ENCODE measurements around the gene ALAS2.
"Not testable (repeated sequence)": the region's sequence is repeated elsewhere in the genome, so short reads cannot be mapped to it uniquely, and the experiment has no call there.

ALAS2 gene, protein sequence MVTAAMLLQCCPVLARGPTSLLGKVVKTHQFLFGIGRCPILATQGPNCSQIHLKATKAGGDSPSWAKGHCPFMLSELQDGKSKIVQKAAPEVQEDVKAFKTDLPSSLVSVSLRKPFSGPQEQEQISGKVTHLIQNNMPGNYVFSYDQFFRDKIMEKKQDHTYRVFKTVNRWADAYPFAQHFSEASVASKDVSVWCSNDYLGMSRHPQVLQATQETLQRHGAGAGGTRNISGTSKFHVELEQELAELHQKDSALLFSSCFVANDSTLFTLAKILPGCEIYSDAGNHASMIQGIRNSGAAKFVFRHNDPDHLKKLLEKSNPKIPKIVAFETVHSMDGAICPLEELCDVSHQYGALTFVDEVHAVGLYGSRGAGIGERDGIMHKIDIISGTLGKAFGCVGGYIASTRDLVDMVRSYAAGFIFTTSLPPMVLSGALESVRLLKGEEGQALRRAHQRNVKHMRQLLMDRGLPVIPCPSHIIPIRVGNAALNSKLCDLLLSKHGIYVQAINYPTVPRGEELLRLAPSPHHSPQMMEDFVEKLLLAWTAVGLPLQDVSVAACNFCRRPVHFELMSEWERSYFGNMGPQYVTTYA

DNA sequence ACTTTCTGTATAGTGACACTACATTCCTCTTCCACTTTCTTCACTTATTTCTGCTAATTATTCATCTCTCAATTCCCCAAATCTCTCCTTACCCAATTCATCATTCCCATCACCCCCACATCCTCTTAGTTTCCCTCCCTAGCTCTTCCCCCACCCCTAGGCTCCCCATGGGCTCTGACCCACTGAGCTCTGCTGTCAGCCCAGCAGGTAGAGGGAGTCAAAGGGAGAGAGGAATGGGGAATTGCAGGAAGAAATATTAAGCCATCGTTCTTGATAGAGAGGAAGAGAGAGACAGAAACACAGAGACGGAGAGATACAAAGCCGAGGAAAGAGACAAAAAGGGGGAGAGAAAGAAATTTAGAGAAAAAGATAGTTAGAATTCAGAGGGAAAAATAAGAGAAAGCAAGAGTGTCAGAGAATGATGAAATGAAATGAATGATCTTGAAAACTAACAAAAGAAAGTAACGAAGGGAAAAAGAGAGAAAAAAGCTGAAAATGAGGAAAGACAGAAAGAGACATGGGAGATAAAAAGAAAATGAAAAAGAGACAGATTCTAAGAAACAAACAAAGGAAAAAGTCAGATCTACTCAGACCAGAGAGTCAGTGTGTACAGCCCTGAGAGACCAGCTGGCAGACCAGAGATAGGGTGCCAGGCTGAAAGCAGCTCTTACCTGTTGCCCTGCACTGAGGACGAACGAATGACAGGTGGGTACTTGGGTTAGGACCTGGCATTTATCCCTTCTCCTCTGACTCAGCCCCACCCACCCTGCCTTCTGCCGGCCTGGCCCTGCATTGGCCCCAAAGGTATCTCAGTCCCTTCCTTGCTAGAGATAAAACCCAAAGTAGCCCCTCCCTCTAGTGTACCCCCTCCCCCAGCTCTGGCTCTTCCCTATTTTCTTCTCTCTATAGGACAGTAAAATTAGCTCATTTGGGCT is at the start of gene ALAS2:
Gene ALAS2 (minus strand): TSS at position 707 of the 935 bp plus-strand sequence. CDS start 4,977 bp downstream, outside the sequence.
- in situ Hi-C loops (cut with MboI; ENCODE audit: low sequenced_read_pairs), result no loop called here

DNA sequence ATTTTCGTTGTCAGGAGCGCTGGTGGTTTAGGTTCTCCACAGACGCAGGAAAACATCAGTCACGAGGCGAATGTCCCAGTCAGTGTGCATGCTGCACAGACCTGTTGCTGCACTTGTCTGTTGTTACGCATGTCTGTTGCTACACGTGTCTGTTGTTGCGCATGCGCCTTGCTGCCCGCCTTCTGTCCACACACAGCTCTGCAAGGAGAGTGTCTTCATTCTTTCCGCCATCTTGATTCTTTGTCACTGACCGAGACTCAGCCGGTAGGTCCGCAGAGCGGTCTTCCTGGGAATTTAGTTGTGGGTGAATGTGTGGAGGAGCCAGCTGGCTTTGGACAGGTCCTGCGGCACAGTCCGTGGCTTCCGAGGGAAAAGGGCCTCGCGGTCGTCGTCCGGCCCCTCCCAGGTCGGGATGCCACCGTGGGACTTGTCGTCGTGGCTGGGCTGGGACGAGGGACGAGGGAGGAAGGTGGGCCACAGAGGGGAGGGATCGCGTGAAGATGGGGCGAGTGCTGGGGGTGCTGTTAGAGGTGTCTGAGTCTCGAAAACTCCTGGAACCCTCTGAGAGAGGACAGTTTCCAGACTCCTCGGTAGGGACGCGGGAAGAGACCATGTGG is 44.2 kb upstream of the ALAS2 start, which contains the start of gene PAGE2B:
Gene PAGE2B (plus strand): TSS at position 180 of the 617 bp plus-strand sequence. CDS start 1,012 bp downstream, outside the sequence.
- in situ Hi-C loops (cut with MboI; ENCODE audit: low sequenced_read_pairs), result no loop called here

DNA sequence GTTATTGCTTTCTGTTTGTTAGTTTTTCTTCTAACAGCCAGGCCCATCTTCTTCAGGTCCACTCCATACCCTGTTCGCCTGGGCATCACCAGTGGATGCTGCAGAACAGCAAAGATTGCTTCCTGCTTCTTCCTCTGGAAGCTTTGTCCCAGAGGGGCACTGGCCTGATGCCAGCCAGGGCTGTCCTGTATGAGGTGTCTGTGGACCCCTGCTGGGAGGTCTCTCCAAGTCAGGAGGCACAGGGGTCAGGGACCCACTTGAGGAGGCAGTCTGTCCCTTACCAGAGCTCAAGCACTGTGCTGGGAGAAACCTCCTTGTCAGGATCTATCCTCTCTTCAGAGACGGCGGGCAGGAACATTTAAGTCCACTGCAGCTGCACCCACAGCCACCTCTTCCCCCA is 41.5 kb upstream of the ALAS2 start:
- in situ Hi-C loops (cut with MboI; ENCODE audit: low sequenced_read_pairs), result no loop called here

DNA sequence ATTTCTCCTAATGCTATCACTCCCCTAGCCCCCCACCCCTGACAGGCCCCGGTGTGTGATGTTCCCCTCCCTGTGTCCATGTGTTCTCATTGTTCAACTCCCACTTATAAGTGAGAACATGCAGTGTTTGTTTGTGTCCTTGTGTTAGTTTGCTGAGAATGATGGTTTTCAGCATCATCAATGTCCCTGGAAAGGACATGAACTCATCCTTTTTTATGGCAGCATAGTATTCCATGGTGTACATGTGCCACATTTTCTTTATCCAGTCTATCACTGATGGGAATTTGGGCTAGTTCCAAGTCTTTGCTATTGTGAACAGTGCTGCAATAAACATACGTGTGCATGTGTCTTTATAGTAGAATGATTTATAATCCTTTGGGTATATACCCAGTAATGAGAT is 36.4 kb upstream of the ALAS2 start:
- in situ Hi-C loops (cut with MboI; ENCODE audit: low sequenced_read_pairs), result not testable (repeated sequence)

DNA sequence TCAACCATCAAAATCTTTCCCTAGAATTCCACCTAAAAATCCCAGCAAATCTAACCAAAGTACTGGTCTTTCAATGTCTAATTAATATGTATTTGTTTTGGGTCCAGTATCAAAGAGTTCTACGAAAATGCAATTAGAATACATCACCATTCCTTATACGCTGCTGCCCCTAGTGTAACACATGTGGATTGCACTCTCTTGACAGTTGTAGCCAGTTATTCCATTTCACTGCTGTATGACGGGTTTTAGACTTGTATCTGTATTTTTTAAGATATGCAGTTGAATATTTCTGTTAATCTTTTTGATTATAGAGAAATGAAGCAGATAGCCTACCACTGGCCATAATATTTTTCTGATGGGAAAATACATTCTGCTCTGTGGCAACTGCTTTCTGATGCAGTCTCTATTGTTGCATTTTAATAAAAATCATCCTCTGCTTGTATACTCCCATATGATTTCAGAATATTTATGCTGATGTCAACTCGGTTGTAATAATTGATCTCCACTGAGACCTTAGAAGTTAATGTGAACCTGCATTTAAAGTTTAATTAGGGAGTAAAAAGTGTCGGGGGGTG is 27.0 kb upstream of the ALAS2 start:
- in situ Hi-C loops (cut with MboI; ENCODE audit: low sequenced_read_pairs), result no loop called here

DNA sequence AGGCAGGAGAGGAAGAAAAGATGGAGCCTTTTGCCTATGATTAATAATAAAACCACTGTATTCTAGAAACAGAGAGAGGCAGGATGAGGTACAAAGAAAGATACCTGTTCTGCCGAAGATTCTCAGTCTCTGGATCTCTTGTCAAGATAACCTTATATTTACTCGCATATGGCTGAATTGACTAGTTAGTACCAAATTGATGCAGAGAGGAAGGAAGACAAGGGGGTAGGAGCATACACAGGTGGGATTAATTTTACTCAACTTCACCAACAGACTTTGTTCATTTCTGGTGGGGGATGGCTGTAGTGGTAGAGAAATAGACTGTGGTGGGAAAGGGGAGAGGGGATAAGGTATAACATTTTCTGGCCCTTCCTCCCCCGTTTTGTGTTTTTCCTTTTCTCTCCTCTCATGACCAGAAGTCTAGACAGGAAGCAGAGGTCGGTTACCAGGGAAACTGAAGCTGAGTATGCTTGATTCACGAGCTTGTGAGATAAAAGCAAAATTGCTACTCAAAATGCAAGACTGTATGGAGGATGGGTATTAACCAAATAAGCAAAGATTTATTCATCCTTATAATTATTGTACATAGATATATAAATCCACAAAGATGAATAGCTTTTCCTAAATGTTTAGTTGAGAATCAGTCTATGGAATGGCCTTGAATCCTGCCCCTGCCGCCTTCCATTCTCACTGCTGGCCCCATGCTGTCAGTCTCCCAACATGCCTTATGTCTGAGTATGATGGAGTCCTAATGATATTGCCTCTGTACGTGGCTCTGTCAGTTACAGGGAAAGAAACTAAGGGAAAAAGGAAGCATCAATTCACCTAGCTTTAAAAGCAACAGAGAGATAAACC is 26.3 kb upstream of the ALAS2 start:
- in situ Hi-C loops (cut with MboI; ENCODE audit: low sequenced_read_pairs), result no loop called here

DNA sequence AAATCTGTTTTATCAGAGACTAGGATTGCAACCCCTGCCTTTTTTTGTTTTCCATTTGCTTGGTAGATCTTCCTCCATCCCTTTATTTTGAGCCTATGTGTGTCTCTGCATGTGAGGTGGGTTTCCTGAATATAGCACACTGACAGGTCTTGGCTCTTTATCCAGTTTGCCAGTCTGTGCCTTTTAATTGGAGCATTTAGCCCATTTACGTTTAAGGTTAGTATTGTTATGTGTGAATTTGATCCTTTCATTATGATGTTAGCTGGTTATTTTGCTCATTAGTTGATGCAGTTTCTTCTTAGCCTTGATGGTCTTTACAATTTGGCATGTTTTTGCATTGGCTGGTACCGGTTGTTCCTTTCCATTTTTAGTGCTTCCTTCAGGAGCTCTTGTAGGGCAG is 19.8 kb upstream of the ALAS2 start:
- in situ Hi-C loops (cut with MboI; ENCODE audit: low sequenced_read_pairs), result not testable (repeated sequence)

DNA sequence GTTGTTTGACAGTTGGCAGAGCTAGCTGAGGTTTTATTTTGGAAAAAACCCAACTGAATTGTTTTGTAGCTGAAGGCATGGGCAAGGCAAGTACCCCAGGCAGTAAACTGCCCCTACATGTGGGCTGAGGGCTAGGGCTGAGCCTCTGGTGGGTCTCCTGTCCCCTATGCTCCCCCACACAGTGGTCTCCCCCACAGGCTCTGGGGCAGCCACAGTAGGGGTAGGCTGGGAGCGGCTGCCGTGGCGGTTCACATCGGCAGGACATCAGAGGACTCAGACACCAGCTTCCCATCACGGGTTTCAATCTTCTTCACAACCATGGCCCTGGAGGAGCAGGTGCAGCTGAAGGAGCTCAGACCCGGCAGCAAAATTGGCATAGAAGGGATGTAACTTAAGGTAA is 10.7 kb upstream of the ALAS2 start:
- in situ Hi-C loops (cut with MboI; ENCODE audit: low sequenced_read_pairs), result no loop called here

DNA sequence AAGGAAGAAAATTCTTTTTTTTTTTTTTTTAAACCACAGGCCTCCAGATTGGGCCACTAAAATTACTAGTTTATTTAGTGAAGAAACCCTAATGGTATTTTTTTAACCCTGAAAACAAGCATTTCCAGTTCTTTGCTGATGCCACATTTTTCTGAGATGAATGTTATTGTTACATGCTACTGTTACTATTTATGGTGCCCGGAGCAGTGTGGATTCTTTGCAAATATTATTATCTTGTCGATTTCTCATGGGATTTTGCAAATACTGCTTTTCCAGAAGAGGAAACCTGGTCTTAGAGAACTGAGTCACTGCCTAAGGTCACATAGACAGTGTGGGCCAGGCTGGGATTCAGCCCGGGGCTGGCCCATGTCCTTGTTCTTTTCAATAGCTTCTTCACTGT is 8.7 kb upstream of the ALAS2 start:
- in situ Hi-C loops (cut with MboI; ENCODE audit: low sequenced_read_pairs), result no loop called here

DNA sequence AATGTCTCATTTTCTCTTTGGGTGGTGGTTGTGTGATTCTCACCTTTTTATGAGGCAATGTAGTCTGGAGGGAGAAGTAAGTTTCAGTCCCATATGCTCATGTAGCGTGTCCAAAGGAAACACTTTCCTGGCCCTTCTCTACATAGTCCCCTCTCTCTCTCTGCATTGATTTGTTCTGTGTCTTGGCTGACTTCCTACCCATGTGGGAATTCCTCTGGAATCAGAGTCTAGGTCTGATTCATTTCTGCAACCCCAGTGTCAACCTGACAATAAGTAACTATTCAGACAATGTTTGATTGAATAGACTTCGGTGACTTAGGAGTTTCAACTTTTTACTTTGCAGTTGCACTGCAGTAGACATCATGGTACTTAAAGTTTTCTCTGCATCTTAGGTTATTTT is 2.7 kb upstream of the ALAS2 start:
- in situ Hi-C loops (cut with MboI; ENCODE audit: low sequenced_read_pairs), result no loop called here

DNA sequence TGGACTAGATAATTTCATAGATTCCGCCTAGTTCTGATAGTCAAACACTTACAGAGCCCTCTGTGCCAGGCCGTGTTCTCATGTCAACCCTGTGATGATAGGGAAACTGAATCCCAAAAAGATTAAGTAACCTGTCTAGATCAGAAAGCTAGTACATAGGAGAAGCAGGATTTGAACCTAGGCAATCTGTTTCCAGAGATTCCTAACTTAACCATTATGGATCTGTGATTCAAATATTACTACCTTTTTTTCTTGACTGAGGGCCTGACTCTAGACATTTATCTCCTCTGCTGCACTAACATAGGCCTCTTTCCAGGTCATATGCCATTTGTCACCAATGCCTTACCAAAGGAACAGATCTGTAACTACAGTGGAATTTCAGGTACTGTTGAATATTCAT is 1.5 kb downstream of the ALAS2 start:
- in situ Hi-C loops (cut with MboI; ENCODE audit: low sequenced_read_pairs), result no loop called here

DNA sequence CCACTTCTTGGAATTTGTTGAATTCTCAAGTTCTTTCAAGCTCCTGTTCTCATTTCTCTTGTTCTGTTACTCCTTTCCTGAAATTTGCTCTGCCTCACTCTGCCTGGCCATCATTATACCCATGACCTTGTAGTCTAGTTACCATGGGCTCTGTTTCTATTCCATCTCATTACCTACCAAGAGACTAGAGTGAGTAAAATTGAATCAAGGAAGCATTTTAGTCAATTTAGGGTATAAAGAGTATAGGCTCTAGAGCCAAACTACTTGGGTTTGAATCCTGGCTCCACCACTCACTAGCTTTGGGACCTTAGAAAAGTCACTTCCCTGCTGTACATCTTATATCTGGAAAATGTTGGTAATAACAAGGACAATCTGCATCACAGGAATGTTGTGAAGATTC is 2.2 kb downstream of the ALAS2 start:
- in situ Hi-C loops (cut with MboI; ENCODE audit: low sequenced_read_pairs), result no loop called here

DNA sequence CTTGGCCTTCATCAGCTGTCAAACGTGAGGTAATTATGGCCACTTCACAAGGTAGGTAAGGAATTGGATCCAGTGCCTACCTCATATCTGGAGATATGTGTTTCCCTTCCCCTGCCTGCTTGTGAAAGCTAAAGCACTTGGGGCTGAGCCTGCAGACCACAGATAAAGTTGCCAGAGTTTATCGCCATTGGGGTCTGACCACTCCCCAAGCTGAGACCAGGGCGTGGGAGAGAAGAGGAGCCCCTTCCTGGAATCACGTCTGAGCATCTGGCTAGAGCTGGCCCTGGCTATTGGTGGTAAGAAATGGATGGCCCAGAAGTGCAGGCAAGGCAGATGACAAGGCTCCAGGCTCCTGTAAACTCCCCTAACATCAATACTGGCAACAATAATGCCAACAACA is 2.7 kb downstream of the ALAS2 start:
- in situ Hi-C loops (cut with MboI; ENCODE audit: low sequenced_read_pairs), result no loop called here

DNA sequence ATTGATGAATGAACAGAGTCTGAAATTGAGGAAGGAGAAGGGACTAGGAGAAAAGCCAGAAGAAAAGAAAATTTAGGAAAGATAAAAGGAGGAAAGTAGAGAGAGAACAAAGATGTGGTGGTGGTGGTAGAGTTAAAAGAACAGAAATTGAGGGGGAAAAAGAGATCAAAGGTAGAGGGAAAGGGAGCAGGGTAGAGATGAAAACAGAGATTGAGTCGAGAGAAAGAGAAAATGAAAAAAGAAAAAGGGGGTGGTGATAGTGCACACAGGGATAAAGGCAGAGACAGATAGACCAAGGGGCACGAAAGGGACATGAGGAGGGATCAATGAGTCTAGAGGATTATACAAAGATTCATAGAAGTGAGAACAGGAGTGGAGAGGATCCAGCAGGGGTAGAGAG is 3.9 kb downstream of the ALAS2 start:
- in situ Hi-C loops (cut with MboI; ENCODE audit: low sequenced_read_pairs), result no loop called here

DNA sequence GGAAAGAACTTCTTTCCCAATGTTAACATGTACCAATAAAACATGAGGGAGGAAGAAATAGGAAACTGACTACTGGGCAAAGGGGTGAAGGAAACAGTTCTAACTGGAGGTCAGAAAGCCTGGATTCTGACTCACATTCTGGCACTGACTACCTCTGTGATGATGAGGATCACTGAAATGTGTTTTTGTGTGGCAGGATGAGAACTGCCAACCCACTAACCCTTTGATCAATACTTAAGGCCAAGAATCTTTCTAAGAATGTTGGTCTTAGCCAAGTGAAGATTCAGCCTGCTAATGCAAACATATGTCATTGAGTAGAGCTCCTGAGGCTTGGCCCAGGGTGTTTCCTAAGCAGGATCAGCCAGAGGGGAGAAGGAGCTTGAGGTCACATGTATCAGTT is 4.6 kb downstream of the ALAS2 start:
- in situ Hi-C loops (cut with MboI; ENCODE audit: low sequenced_read_pairs), result no loop called here

DNA sequence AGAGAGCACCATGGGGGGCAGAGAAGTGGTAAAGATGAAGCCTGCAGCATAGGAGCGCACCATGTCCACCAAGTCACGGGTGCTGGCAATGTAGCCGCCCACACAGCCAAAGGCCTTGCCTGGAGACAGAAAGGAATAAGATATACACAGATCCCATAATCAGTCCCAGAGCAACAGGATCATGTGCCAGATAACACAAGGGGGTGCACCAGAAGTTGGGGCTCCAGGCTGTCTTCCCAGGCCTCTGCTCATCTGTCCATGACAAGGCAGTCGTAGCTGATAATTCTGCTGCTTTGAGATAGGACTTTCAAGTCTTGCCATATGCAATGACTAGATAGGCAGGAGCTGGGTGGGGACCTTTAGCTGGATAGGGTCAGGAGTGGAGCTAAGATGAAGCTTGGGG is 15.9 kb downstream of the ALAS2 start:
- in situ Hi-C loops (cut with MboI; ENCODE audit: low sequenced_read_pairs), result no loop called here

DNA sequence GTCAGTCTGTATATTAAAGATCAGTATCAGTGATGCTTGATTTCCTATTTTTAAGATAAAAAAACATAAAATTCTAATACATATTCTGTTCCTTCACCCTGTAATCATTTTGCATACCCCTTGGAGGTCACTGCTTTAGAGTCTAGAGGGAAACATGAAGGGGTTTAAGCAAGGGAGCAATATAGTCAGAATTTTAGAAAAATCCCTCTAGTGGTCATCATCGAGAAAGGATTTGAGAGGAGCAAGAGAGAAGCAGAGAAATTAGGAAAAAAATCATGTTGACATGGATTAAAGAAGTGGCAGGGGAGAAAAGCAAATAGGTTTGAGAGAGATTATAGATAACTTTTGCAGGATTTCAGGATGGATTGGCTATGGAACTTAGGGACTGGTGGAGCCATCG is 19.5 kb downstream of the ALAS2 start:
- in situ Hi-C loops (cut with MboI; ENCODE audit: low sequenced_read_pairs), result no loop called here

DNA sequence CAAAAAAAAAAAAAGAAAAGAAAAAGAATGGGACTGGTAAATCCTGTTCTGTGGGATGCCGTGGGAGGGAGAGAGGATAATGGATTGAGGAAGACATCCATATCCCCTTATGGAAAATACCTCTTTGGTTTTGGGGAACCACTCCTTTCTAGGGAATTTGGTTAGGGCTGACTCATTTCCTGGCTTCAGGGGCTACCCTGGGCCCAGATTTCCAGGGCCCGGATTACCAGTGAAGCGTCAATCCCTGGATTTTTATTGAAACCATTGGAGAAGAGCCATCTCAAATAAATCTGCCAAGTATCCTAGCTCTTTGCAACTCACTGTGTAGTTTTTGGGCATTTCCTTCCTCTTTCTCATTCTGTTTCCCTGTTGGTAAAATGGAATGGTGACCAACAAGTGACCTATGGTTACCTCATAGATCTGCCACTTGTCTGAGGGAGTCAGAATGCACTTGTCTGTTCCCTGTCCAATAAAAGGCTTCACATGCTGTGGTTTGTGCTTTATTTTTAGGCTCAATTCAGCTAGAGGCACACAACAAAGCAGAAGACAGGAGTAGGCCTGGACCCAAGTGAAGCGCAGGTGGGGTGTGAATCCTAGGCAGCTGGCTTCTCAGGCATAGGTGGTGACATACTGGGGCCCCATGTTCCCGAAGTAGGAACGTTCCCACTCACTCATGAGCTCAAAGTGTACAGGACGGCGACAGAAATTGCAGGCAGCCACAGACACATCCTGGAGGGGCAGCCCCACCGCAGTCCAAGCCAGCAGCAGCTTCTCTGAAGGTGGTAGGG is 22.0 kb downstream of the ALAS2 start:
- in situ Hi-C loops (cut with MboI; ENCODE audit: low sequenced_read_pairs), result no loop called here

DNA sequence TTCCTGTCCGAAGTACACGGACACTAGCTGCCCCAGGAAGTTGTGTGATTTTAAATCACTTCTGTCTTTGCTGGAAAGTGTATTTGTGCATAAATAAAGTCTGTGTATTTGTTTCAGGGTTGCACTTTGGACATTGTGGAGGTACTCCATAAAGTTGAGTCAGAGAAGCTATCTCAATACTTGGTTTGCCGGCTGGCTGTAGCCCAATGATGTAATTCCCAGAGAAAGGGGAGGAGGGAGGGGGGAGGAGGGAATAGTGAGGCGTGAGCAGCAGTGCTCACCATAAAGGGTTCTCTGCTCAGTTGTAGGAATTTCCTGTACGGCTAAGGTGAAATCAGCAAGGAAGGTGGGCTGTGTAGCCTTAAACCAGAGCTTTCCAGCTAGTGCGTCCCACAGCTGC is 23.1 kb downstream of the ALAS2 start:
- in situ Hi-C loops (cut with MboI; ENCODE audit: low sequenced_read_pairs), result no loop called here
